ENCODE measurements around the gene MACROD2.

- TF ChIP-seq EZH2 (IDR thresholded peaks at IDR 0.05; ENCODE audit: borderline replicate concordance, low read depth, low read length, poor library complexity, severe bottlenecking): no peak
- TF ChIP-seq, protein P1, sequence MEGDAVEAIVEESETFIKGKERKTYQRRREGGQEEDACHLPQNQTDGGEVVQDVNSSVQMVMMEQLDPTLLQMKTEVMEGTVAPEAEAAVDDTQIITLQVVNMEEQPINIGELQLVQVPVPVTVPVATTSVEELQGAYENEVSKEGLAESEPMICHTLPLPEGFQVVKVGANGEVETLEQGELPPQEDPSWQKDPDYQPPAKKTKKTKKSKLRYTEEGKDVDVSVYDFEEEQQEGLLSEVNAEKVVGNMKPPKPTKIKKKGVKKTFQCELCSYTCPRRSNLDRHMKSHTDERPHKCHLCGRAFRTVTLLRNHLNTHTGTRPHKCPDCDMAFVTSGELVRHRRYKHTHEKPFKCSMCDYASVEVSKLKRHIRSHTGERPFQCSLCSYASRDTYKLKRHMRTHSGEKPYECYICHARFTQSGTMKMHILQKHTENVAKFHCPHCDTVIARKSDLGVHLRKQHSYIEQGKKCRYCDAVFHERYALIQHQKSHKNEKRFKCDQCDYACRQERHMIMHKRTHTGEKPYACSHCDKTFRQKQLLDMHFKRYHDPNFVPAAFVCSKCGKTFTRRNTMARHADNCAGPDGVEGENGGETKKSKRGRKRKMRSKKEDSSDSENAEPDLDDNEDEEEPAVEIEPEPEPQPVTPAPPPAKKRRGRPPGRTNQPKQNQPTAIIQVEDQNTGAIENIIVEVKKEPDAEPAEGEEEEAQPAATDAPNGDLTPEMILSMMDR (conservative IDR thresholded peaks at IDR 0.05; ENCODE audit: low read depth, low read length): peak; percentile 35; the same call in 1 of the 2 replicates
Measured at GRCh38 chr20:14142171-14142570, 146.9 kb downstream of the MACROD2 start.
